IPS-NIHi7 (cell line): ENCODE data around the gene VENTX.

ENCODE experiments used
- DNase-seq: peaks from one replicate; pipeline ENCODE4 v3.0.0; 2012; ENCODE audit warnings: mixed read lengths; ENCODE audit errors: extremely low spot score

Gene VENTX

DNA sequence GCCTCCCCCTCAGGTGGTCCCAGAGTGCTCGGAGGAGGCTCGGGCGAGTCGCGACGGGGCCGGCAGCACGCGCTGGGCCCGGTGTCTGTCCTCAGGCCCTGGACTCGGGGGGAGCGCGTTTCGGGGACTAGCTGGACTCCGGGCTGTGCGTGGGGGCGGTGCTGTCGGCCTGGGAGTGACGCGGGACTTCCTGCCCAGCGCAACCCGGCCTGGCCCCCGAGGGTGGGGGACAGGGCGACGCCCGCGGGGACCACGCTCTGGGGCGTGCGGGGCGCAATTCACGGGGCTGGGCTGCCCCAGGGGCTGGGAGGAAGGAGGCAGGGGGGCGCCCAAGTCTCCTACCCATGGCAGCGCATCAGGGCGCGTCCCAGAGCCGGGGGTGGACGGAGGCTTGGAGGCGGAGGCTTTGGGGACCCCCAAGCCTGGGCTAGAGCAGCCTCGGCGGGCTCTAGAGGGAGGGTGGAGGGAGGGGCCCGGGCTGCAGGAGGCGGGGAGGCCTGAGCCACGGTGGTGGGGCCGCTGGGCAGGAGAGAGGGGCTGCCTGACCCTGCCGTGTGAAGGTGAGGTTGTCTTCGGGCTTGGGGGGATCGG lies 2.3 kb upstream of the VENTX start:
- DNase-seq, result no peak

- DNase-seq, result no peak
These were observed 1.7 kb upstream of the VENTX start for GRCh38 chr10:133235932-133236331.

GRCh38 chr10:133236401-133237240 lies 1.0 kb upstream of the VENTX start:
- DNase-seq, result no peak

- no peak for DNase-seq
These were observed 441 bp upstream of the VENTX start for GRCh38 chr10:133237241-133237587.

GRCh38 chr10:133238466-133238804 lies 780 bp downstream of the VENTX start:
- no peak for DNase-seq

GRCh38 chr10:133239990-133240389 lies 2.3 kb downstream of the VENTX start:
- no peak for DNase-seq

DNA sequence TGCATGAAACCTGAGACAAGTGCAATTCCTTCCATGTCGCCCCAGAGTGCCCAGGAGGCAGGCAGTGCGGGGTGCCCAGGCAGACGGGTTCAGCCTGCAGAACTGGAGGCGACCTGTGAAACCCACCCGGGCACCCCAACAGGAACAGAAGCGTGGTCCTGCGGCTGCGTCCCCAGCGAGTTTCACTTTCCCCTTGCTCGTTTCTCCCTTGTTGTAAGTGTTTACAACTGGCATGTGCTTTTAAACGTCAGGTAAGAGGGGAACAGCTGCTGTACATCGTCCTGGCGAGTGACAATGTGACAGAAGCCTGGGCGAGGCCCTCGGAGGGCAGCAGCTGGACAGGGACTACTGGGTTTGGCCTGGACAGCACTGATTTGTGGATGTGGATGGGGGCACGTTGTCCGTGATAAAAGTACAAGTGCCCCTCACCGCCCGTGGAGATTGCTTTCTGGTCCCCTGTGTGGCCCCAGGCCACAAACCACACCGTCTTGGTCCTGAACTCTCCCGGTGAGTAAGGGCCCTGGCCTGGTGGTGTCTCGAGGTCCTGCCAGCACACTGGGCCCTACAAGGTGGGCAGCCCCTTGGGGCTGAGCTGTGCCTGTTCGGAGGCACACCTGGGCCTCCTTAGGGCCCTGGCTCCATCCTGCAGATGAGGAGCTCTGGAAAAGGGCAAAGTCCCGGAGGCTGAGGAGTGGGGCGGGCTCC lies 4.0 kb downstream of the VENTX start:
- DNase-seq, result no peak

- no peak for DNase-seq
These were observed 5.1 kb downstream of the VENTX start for GRCh38 chr10:133242611-133243356.

DNA sequence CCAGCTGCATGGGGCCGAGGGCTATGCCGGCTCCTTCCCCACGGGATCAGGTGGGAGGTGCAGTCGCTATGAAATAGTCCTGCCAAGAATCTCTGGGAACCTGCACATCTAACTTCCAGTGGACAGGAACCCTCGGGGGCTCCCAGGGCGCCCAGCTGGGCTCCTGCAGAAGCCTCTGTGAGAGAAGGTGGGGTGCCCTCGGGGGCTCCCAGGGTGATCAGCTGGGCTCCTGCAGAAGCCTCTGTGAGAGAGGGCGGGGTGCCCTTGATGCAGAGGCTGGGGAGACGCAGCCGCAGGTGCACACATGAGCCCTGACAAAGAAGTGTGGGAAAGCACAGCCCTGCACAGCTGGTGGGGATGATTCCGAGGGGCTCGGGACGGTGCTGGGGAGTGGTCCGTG lies 5.9 kb downstream of the VENTX start:
- DNase-seq, result no peak

- no peak for DNase-seq
These were observed 8.0 kb downstream of the VENTX start for GRCh38 chr10:133245439-133246235.

DNA sequence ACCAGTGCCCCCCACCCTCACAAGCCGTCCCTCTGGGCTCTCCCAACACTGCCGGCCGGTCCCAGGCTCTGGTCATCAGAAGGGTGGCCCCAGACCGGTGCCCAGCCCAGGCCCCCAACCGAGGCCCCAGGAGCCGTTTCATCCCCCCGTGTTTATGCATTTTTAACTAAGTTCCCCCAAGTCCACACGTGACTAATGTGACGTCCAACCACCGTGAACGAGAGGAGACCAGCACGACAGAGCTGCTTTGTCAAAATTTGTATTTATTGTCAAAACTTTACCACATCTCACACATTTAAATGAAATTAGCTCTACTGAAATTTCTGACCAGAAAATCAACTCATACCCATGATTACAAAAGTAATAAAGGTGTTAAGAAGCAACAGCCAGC lies 8.6 kb downstream of the VENTX start:
- DNase-seq, result no peak

GRCh38 chr10:133247681-133248333 lies 10.2 kb downstream of the VENTX start:
- DNase-seq, result no peak

DNA sequence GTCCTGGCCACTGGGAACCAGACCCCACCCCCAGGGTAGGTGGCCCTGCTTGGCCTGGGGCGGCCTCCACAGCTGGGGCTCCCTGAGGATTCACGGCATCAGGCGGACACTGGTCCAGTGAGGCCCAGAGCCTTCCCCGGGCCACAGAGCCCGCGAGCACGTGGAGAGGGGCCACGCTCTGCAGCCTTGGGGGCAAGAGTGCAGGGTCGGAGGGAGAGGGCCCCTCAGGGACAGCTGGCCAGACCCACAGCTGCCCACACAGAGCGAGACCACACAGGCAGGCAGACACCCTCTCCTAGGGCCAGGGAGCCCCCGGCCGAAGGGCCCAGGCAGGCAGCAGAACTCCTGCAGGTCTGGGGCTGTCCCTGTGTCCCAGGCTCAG lies 10.7 kb downstream of the VENTX start:
- DNase-seq, result no peak

- DNase-seq, result no peak
These were observed 11.6 kb downstream of the VENTX start for GRCh38 chr10:133249094-133249780.

DNA sequence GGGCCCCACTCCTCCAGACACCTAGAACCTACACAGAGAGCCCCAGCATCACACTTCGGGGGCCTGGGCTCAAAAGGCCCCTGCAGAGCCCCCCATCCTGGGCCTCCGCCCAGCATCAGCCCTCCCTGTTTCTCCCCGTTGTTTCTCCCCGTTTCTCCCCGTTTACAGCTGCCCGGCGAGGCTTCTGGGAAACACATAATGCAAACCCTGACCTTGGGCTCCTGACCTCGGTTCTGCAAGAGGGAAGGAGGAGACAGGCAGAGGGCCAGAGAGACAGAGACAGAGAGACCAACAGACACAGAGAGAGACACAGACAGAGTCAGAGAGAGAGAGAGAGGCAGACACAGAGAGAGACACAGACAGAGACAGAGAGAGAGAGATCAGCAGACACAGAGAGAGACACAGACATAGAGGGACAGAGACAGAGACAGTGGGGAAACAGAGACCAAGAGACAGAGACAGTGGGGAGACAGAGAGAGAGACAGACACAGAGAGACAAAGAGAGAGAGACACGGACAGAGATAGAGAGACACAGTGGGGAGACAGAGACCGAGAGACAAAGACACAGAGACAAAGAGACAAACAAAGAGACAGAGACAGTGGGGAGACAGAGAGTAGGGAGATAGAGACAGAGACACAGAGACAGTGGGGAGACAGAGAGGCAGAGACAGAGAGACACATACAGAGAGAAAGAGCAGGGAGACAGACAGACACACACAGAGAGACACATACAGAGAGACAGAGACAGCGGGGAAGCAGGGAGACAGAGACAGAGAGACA lies 12.5 kb downstream of the VENTX start:
- DNase-seq, result no peak

- DNase-seq, result no peak
These were observed 13.9 kb downstream of the VENTX start for GRCh38 chr10:133251388-133252222.

GRCh38 chr10:133252223-133252552 lies 14.5 kb downstream of the VENTX start:
- DNase-seq, result no peak

DNA sequence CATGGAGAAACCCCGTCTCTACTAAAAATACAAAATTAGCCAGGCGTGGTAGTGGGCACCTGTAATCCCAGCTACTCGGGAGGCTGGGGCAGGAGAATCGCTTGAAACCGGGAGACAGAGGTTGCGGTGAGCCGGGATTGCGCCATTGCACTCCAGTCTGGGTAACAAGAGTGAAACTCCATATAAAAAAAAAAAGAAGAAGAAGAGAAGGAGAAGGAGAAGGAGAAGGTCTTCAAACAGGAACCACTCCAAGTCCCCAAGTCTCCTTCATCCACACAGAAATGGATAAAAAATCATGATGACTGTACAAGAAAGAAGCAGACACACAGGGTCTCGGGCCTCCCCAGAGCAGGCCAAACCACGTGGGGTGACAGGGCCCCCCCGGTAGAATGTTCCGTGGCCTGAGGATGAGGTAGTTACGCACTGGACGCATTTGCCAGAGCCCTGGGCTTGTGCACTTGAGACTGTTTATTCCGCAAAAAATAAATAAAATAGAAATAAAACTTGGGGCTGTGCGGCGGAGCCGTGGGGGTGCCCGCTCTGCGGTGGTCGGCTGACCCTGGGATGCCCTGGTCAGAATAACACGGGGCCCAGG lies 15.8 kb downstream of the VENTX start:
- no peak for DNase-seq
